ENCODE results near the gene DNAJC22. TPM values are rescaled to one million over a fixed set of nuclear protein-coding genes. Genes with fewer than 3 reads are reported as not detected.
A peak's percentile ranks its signal among the peaks of the same experiment; 100 is the strongest.

DNAJC22 gene
- polyA plus RNA-seq, 3 donors, result not detected

- no peak overlapping the region for H3K27ac Mint-ChIP-seq
- no peak for DNase-seq
- Histone ChIP-seq H3K9me3 (replicated peaks in 1 of 2; ENCODE audit: control insufficient read depth in 1 of 2, insufficient read depth in 1 of 2, low read length in 2 of 2) (peaks cover 0 to 17% of the 10 kb centered on the region in 2 donors), H3K9ac (ENCODE audit: insufficient read depth, low read length, poor library complexity, severe bottlenecking) (no peak overlapping the region), H3K27me3 (ENCODE audit: control insufficient read depth in 2 of 2, insufficient read depth in 2 of 2, low read length in 2 of 2) (peaks cover 66 to 84% of the 10 kb centered on the region in 2 donors), H4K20me1 (ENCODE audit: insufficient read depth, low read length) (no peaks in the 10 kb centered on the region), H3K4me3 (replicated peaks in 1 of 3; ENCODE audit: low read depth in 2 of 3, low read length in 3 of 3) (no peak overlapping the region), H3K4me2 (replicated peaks; ENCODE audit: extremely low read depth, low read length, poor library complexity, severe bottlenecking) (no peak overlapping the region), H3K36me3 (replicated peaks in 1 of 2; ENCODE audit: control insufficient read depth in 1 of 2, insufficient read depth in 2 of 2, low read length in 2 of 2) (peaks cover 8 to 13% of the 10 kb centered on the region in 2 donors), H3K79me2 (ENCODE audit: insufficient read depth, low read length) (no peaks in the 10 kb centered on the region), H3K27ac (ENCODE audit: low read depth in 1 of 2, low read length in 2 of 2) (no peak overlapping the region), H3K4me1 (ENCODE audit: control insufficient read depth in 1 of 2, insufficient read depth in 2 of 2, low read length in 2 of 2) (peaks cover 11 to 22% of the 10 kb centered on the region in 2 donors), H2AFZ (ENCODE audit: insufficient read depth, low read depth, low read length, poor library complexity, severe bottlenecking) (no peak overlapping the region)
- peaks cover 0 to 23% (median 11%) of the 10 kb centered on the region in 7 donors for H3K9me3 Mint-ChIP-seq
- WGBS (ENCODE audit: insufficient coverage), result 54% methylated on average over 14 of the region's 16 CpGs
- intact Hi-C loops (cut with micrococcal nuclease), result no loop called here
- H3K36me3 Mint-ChIP-seq, result peaks cover 27 to 30% of the 10 kb centered on the region in 2 donors
- H3K4me3 Mint-ChIP-seq, result peak overlapping the region in 1 of 2 donors; percentile 78
- peaks cover 84 to 94% (median 84%) of the 10 kb centered on the region in 3 donors for H3K27me3 Mint-ChIP-seq (ENCODE audit: low read depth in 3 of 3)
- TF ChIP-seq CTCF (IDR thresholded peaks at IDR 0.05), result no peak
- peaks cover 34% of the 10 kb centered on the region for H3K4me1 Mint-ChIP-seq
Measured at GRCh38 chr12:49335118-49335954, 11.4 kb upstream of the DNAJC22 start.

DNA sequence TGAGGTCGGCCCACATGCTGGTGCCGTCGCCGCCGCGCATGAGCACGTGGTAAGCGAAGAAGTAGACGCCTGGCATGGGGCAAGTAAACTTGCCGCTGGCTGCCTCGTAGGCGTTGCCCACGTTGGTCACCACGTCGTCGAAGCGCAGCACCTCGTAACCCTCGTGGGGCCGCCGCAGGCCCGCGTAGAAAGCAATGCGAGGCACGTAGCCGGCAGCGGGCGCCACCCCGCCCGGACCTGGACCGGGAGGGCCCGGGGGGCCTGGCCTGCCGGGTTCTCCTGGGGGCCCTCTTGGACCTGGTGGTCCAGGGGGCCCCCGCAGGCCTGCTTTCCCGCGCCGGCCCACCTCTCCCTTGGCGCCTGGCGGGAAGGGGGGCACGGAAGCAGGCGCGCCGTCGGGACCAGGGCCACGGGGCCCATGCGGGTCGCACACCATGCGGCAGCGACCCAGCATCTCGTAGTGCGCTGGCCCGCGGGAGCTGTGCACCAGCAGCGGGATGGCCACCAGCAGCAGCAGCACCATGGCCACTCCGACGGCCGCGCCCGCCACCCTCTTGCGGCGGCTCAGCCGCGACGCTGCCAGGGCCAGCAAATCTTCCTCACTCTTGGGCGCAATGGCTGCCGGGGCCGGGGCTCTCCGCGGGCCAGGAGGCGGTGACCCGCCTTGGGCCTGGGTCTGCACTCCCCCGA lies 10.6 kb upstream of the DNAJC22 start:
- Mint-ChIP-seq H3K4me3 (peak overlapping the region in 1 of 2 donors; percentile 88), H3K27me3 (ENCODE audit: low read depth in 3 of 3) (peaks cover 91 to 98% (median 92%) of the 10 kb centered on the region in 3 donors), H3K4me1 (peaks cover 34% of the 10 kb centered on the region), H3K36me3 (peaks cover 20 to 24% of the 10 kb centered on the region in 2 donors), H3K9me3 (peaks cover 0 to 27% (median 11%) of the 10 kb centered on the region in 7 donors), H3K27ac (no peak overlapping the region)
- DNase-seq, result no peak
- Histone ChIP-seq H2AFZ (ENCODE audit: insufficient read depth, low read depth, low read length, poor library complexity, severe bottlenecking) (peak overlapping the region; percentile 65), H4K20me1 (ENCODE audit: insufficient read depth, low read length) (no peaks in the 10 kb centered on the region), H3K27me3 (ENCODE audit: control insufficient read depth in 2 of 2, insufficient read depth in 2 of 2, low read length in 2 of 2) (peaks cover 74 to 92% of the 10 kb centered on the region in 2 donors), H3K4me1 (ENCODE audit: control insufficient read depth in 1 of 2, insufficient read depth in 2 of 2, low read length in 2 of 2) (peaks cover 11 to 22% of the 10 kb centered on the region in 2 donors), H3K9me3 (replicated peaks in 1 of 2; ENCODE audit: control insufficient read depth in 1 of 2, insufficient read depth in 1 of 2, low read length in 2 of 2) (peaks cover 0 to 20% of the 10 kb centered on the region in 2 donors), H3K36me3 (replicated peaks in 1 of 2; ENCODE audit: control insufficient read depth in 1 of 2, insufficient read depth in 2 of 2, low read length in 2 of 2) (peaks cover 1 to 5% of the 10 kb centered on the region in 2 donors), H3K4me2 (replicated peaks; ENCODE audit: extremely low read depth, low read length, poor library complexity, severe bottlenecking) (peak overlapping the region; percentile 79), H3K27ac (ENCODE audit: low read depth in 1 of 2, low read length in 2 of 2) (no peak overlapping the region), H3K79me2 (ENCODE audit: insufficient read depth, low read length) (no peaks in the 10 kb centered on the region), H3K9ac (ENCODE audit: insufficient read depth, low read length, poor library complexity, severe bottlenecking) (no peak overlapping the region), H3K4me3 (replicated peaks in 1 of 3; ENCODE audit: low read depth in 2 of 3, low read length in 3 of 3) (peak overlapping the region in 1 of 3 experiments; percentile 69)
- intact Hi-C loops (cut with micrococcal nuclease), result no loop called here
- TF ChIP-seq CTCF (IDR thresholded peaks at IDR 0.05), result no peak
- WGBS (ENCODE audit: insufficient coverage), result 12% methylated on average over 72 of the region's 72 CpGs

All from CD14-positive monocyte (primary cell).